ENCODE measurements around the gene SNRNP40. TPM values are rescaled to one million over a fixed set of nuclear protein-coding genes. Genes with fewer than 3 reads are reported as not detected.

Gene SNRNP40
- 63.2 to 70.7 TPM (median 64.3 TPM) in 3 replicates for total RNA-seq

DNA sequence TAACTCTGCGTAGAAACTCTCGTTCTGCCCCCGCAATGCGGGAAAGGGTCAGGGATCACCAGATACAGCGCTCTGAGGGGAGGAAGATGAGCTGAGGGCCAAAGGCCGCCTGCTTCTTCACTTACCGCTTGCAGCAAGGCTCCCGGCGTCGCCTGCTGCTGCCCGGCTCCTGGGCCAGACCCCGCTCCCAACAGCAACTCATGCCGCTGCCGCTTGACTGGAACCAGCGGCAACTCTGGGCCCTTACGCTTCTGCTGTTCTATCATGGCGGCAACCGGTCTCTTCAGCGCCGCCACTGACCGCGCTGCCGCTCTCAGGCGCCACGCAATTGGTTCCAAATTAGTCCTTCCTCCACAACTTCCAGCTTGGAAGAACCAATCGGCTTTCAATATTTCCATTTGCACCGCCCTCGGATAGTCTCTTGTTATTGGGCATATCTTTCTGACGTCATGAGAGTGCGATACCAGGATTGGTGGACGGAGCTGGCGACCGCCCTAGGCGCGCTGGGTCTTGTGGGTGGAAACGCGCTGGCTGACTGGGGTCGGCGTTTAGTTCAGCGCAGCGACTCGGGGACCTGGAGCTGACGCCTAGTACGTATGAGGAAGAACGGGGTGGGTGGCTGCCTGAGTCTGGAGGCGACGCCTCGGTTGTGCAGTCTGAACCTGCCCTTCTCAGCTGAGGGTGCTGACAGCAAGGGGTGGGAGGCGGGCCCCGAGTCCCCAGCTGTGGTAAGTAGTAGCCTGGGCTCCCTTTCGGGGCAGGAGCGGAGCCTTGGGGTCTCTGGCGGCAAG is at the start of gene SNRNP40, which contains the start of gene ZCCHC17:
TSS of gene SNRNP40 (minus strand) at position 303 of the 791 bp plus-strand sequence. CDS start at position 266, 37 bp downstream.
TSS of gene ZCCHC17 (plus strand) at position 547 of the 791 bp plus-strand sequence. CDS start 13,067 bp downstream, outside the sequence.
- no peaks in the 10 kb centered on the region for H3K9me3 Mint-ChIP-seq
- H3K4me3 Mint-ChIP-seq: no peak within 1 kb of the TSS
- TF ChIP-seq, protein P1, sequence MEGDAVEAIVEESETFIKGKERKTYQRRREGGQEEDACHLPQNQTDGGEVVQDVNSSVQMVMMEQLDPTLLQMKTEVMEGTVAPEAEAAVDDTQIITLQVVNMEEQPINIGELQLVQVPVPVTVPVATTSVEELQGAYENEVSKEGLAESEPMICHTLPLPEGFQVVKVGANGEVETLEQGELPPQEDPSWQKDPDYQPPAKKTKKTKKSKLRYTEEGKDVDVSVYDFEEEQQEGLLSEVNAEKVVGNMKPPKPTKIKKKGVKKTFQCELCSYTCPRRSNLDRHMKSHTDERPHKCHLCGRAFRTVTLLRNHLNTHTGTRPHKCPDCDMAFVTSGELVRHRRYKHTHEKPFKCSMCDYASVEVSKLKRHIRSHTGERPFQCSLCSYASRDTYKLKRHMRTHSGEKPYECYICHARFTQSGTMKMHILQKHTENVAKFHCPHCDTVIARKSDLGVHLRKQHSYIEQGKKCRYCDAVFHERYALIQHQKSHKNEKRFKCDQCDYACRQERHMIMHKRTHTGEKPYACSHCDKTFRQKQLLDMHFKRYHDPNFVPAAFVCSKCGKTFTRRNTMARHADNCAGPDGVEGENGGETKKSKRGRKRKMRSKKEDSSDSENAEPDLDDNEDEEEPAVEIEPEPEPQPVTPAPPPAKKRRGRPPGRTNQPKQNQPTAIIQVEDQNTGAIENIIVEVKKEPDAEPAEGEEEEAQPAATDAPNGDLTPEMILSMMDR (IDR thresholded peaks at IDR 0.05; ENCODE audit: unreplicated experiment): no peak
- DNase-seq (ENCODE audit: low spot score in 2 of 2, unreplicated experiment in 2 of 2): peak; percentile 84 to 91
- H3K27me3 Mint-ChIP-seq (ENCODE audit: low read depth): no peaks in the 10 kb centered on the region
- peaks cover 14% of the 10 kb centered on the region for H3K36me3 Mint-ChIP-seq
- peaks cover 16% of the 10 kb centered on the region for H3K4me1 Mint-ChIP-seq
- H3K27ac Mint-ChIP-seq: no peak within 1 kb of the TSS

DNA sequence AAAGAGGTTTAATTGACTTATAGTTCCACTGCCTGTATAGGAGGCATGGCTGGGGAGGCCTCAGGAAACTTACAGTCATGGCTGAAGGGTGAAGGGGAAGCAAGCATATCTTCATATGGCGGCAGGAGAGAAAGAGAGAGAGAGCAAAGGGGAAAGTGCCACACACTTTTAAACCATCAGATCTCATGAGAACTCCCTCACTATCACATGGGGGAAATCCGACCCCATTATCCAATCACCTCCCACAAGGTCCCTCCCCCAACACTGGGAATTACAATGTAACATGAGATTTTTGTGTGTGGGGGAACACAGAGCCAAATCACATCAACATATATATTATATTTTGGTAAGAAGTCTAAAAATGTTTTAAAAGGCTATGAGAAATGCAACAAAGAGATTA is 49.0 kb upstream of the SNRNP40 start:
- H3K27ac Mint-ChIP-seq: no peak overlapping the region
- H3K4me3 Mint-ChIP-seq: no peak overlapping the region
- H3K27me3 Mint-ChIP-seq (ENCODE audit: low read depth): no peaks in the 10 kb centered on the region
- TF ChIP-seq, protein P1 (IDR thresholded peaks at IDR 0.05; ENCODE audit: unreplicated experiment): no peak
- peaks cover 16% of the 10 kb centered on the region for H3K36me3 Mint-ChIP-seq
- no peaks in the 10 kb centered on the region for H3K9me3 Mint-ChIP-seq
- DNase-seq (ENCODE audit: low spot score in 2 of 2, unreplicated experiment in 2 of 2): no peak
- peaks cover 7% of the 10 kb centered on the region for H3K4me1 Mint-ChIP-seq

DNA sequence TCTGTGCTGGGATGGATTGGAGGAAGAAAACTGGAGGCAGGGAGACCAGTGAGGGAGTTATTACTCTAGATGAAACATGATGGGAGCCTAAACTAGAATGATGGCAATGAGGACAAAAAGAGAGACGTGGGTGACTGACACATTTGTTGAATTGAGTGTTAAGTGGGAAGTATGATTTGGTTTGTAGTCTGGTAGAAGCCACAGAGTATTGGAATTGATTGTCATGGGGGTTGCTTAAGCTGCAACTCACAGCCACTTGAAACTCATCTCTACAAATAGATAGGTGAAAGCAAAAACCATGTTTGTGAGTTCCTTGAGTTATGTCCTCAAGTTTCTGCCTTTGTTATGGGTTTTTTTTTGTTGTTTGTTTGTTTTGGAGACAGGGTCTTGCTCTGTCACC is 47.9 kb upstream of the SNRNP40 start:
- DNase-seq (ENCODE audit: low spot score in 2 of 2, unreplicated experiment in 2 of 2): no peak
- Mint-ChIP-seq H3K27me3 (ENCODE audit: low read depth) (no peaks in the 10 kb centered on the region), H3K27ac (no peak overlapping the region), H3K36me3 (peaks cover 15% of the 10 kb centered on the region), H3K9me3 (no peaks in the 10 kb centered on the region), H3K4me3 (no peak overlapping the region), H3K4me1 (peaks cover 7% of the 10 kb centered on the region)
- TF ChIP-seq, protein P1 (IDR thresholded peaks at IDR 0.05; ENCODE audit: unreplicated experiment): no peak

DNA sequence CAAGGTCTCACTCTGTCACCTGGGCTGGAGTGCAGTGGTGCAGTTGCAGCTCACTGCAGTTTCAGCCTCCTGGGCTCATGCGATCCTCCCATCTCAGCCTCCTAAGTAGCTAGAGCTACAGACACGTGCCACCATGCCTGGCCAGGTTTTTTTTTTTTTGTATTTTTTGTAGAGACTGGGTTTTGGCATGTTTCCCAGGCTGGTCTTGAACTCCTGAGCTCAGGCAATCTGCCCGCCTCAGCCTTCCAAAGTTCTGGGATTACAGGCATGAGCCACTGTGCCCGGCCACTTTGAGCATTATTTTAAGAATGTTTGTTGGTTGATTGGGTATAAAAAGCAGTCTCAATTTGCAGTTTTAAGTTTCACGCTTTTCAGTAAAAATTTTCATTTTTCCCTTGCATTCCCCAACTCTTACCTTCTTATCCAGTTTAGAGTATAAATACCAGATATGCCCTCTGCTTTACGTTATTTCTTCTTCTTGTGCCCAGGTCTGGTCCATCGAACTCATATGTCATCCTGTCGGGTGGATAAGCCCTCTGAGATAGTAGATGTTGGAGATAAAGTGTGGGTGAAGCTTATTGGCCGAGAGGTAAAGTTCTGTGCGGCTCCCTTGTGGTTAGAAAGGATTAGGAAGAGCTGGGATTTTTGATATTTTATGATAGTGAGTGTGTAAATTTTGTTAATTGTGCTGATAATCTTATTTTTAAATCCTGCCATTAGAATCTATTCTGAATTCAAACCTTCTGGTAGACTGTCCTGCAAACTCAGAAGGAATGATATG is 40.3 kb upstream of the SNRNP40 start:
- TF ChIP-seq, protein P1 (IDR thresholded peaks at IDR 0.05; ENCODE audit: unreplicated experiment): no peak
- DNase-seq (ENCODE audit: low spot score in 2 of 2, unreplicated experiment in 2 of 2): no peak
- peaks cover 4% of the 10 kb centered on the region for H3K4me1 Mint-ChIP-seq
- no peak overlapping the region for H3K27ac Mint-ChIP-seq
- H3K4me3 Mint-ChIP-seq: no peak overlapping the region
- H3K36me3 Mint-ChIP-seq: peaks cover 12% of the 10 kb centered on the region
- no peaks in the 10 kb centered on the region for H3K9me3 Mint-ChIP-seq
- H3K27me3 Mint-ChIP-seq (ENCODE audit: low read depth): no peaks in the 10 kb centered on the region

DNA sequence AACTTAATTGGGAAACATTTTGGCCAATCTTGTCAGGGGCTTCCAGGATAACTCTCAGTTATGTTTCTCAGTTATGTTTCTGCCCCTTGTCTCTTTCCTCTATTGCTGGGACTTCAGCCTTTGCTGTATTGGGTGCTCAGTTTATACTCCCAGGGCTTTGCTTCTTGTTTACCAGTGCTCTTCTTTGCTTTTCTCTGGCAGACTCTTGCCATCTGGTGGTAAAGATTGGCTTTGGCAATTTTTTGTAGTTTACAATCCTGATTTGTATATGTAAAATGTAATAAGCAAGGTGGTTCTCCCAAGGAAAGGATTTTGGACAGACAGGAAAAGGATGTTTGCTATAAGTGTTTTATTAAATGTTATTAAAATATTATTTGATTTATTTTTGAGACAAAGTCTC is 38.4 kb upstream of the SNRNP40 start:
- DNase-seq (ENCODE audit: low spot score in 2 of 2, unreplicated experiment in 2 of 2): no peak
- TF ChIP-seq, protein P1 (IDR thresholded peaks at IDR 0.05; ENCODE audit: unreplicated experiment): no peak
- no peaks in the 10 kb centered on the region for H3K9me3 Mint-ChIP-seq
- no peak overlapping the region for H3K27ac Mint-ChIP-seq
- peaks cover 17% of the 10 kb centered on the region for H3K36me3 Mint-ChIP-seq
- H3K27me3 Mint-ChIP-seq (ENCODE audit: low read depth): no peaks in the 10 kb centered on the region
- H3K4me3 Mint-ChIP-seq: no peak overlapping the region
- no peaks in the 10 kb centered on the region for H3K4me1 Mint-ChIP-seq
